Umbilical cord (tissue), 2 donors: ENCODE data around the gene RPN2. TPM values are rescaled to one million over a fixed set of nuclear protein-coding genes. Genes with fewer than 3 reads are reported as not detected.
A peak's percentile ranks its signal among the peaks of the same experiment; 100 is the strongest.

ENCODE experiments used
- DNase-seq: peaks from one replicate; pipeline ENCODE4 v3.0.0-alpha.2; 2015; ENCODE audit warnings: low spot score
- total RNA-seq: library from RNA; depleted of rRNA; stranded (reverse); fragments of >200 nt; gene quantifications from one replicate; pipeline ENCODE4 v1.2.3, GENCODE V29; 2014; ENCODE audit warnings: low replicate concordance; ENCODE audit not compliant: insufficient read depth

The RPN2 gene
- total RNA-seq, 1 donor from 2014 or later, result 156 TPM

- DNase-seq, result no peak
Measured at GRCh38 chr20:37266940-37267666, 88.0 kb downstream of the RPN2 start.

- no peak for DNase-seq
Measured at GRCh38 chr20:37267667-37268313, 88.7 kb downstream of the RPN2 start.

- DNase-seq, result peak; percentile 28
Measured at GRCh38 chr20:37270576-37271420, 91.7 kb downstream of the RPN2 start.

GRCh38 chr20:37271421-37271768, 92.3 kb downstream of the RPN2 start:
- no peak for DNase-seq

GRCh38 chr20:37273988-37274387, 94.9 kb downstream of the RPN2 start:
- DNase-seq, result no peak

GRCh38 chr20:37274851-37275524, 95.9 kb downstream of the RPN2 start:
- no peak for DNase-seq

- peak; percentile 79 for DNase-seq
Measured at GRCh38 chr20:37276494-37277252, 97.5 kb downstream of the RPN2 start.

- DNase-seq, result no peak
Measured at GRCh38 chr20:37277253-37277593, 98.1 kb downstream of the RPN2 start.

- DNase-seq, result peak; percentile 68
Measured at GRCh38 chr20:37278966-37279590, 99.9 kb downstream of the RPN2 start.

GRCh38 chr20:37279820-37280219, 100.7 kb downstream of the RPN2 start:
- DNase-seq, result no peak

- DNase-seq, result no peak
Measured at GRCh38 chr20:37280403-37280802, 101.3 kb downstream of the RPN2 start.

GRCh38 chr20:37282556-37282955, 103.4 kb downstream of the RPN2 start:
- DNase-seq, result peak; percentile 88

GRCh38 chr20:37283530-37284195, 104.5 kb downstream of the RPN2 start:
- no peak for DNase-seq

- no peak for DNase-seq
Measured at GRCh38 chr20:37284691-37285161, 105.6 kb downstream of the RPN2 start.

- DNase-seq, result no peak
Measured at GRCh38 chr20:37285664-37286374, 106.7 kb downstream of the RPN2 start.

- no peak for DNase-seq
Measured at GRCh38 chr20:37288091-37288490, 109.0 kb downstream of the RPN2 start.

- no peak for DNase-seq
Measured at GRCh38 chr20:37290158-37290810, 111.2 kb downstream of the RPN2 start.
